K562 (cell line): ENCODE results near the gene TEAD4.

Source experiments
- ETV5 ChIP-seq: sonication (generic); formaldehyde crosslinking; IDR thresholded peaks from 2 replicates; pipeline ENCODE4 v1.4.0; 2020; ENCODE audit warnings: low read depth, mild to moderate bottlenecking, missing genetic modification reagents
- EZH2 ChIP-seq: IDR thresholded peaks from 2 replicates; pipeline ENCODE4 v1.6.1; 2012; ENCODE audit warnings: low read depth, mild to moderate bottlenecking, inconsistent platforms, low read length, borderline replicate concordance
- HNRNPH1 ChIP-seq: fragments of 200-400 bp; formaldehyde crosslinking; optimal IDR thresholded peaks from 2 replicates; pipeline ENCODE3; 2017; ENCODE audit warnings: low read depth, mild to moderate bottlenecking, low read length, moderate library complexity
- MEF2D ChIP-seq: conservative IDR thresholded peaks from 2 replicates; pipeline ENCODE4 v1.6.1; 2016; ENCODE audit warnings: low read depth, missing genetic modification characterization, missing compliant biosample characterization
- PYGO2 ChIP-seq: fragments of 450-650 bp; IDR thresholded peaks from 2 replicates; pipeline ENCODE4 v1.6.1; 2016; ENCODE audit warnings: mild to moderate bottlenecking, missing genetic modification characterization, moderate library complexity, missing compliant biosample characterization
- SIN3A ChIP-seq, 2 experiments: fragments of 150-350 bp in 1 of 2; IDR thresholded peaks; 2 replicates each; pipeline ENCODE4 v1.6.1; 2011 to 2016; ENCODE audit warnings: borderline replicate concordance in 2 of 2, low read depth in 2 of 2, low read length in 2 of 2, mild to moderate bottlenecking in 2 of 2, moderate library complexity in 2 of 2; ENCODE audit not compliant: control insufficient read depth in 1 of 2
- TCF7 ChIP-seq: sonication (generic); IDR thresholded peaks from 2 replicates; pipeline ENCODE4 v1.6.1; 2016; ENCODE audit warnings: antibody characterized with exemption, borderline replicate concordance
- TF ChIP-seq, protein P1 (sequence below): sonication (generic); formaldehyde crosslinking; IDR thresholded peaks from 2 replicates; pipeline ENCODE4 v1.8.0; 2022; ENCODE audit warnings: mild to moderate bottlenecking, missing genetic modification reagents
- TF ChIP-seq, protein P2 (sequence below): fragments of 450-650 bp; IDR thresholded peaks from one replicate; pipeline ENCODE4 v1.6.1; 2018; ENCODE audit warnings: mild to moderate bottlenecking, moderate library complexity; ENCODE audit not compliant: partially characterized antibody
- TF ChIP-seq, protein P3 (sequence below), 3 experiments: IDR thresholded peaks in 2 of 3; conservative IDR thresholded peaks in 1 of 3; 2 replicates each; pipeline ENCODE4 v1.5.1; 2011 to 2012; ENCODE audit warnings: low read length in 3 of 3, mild to moderate bottlenecking in 3 of 3, control low read depth in 2 of 3, improper control_type of control experiment in 1 of 3, inconsistent platforms in 1 of 3, low read depth in 1 of 3, mixed read lengths in 1 of 3, moderate library complexity in 1 of 3; ENCODE audit not compliant: insufficient read depth in 2 of 3
- TF ChIP-seq, protein P4 (sequence below): fragments of 250-450 bp; sonication (Bioruptor Pico); IDR thresholded peaks from 2 replicates; pipeline ENCODE4 v1.5.0; 2020; ENCODE audit warnings: mild to moderate bottlenecking, borderline replicate concordance
- TF ChIP-seq, protein P5 (sequence below): fragments of 450-650 bp; formaldehyde crosslinking; IDR thresholded peaks from 2 replicates; pipeline ENCODE4 v1.4.0; 2022; ENCODE audit warnings: mild to moderate bottlenecking, moderate library complexity

DNA sequence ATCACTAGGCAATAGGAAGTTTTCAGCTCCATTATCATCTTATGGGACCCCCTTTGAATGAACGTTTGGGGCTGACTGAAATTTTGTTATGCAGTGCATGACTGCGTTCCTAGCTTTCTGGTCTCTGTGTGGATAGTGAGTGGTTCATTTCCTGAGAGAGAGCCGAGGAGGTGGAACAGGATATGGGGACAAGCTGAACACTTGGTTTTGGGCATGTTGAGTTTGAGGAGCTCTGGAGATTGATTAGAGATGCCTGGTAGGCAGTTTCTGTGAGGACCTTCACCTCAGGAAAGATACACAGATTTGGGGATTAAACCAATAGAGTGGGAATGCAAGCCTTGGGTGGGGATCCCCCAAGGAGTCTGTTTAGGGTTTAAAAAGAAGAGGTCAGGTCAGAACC is 27.7 kb downstream of the TEAD4 start:
- TF ChIP-seq HNRNPH1 = no peak
- TF ChIP-seq PYGO2 (tag) = no peak
- TF ChIP-seq, protein P1, sequence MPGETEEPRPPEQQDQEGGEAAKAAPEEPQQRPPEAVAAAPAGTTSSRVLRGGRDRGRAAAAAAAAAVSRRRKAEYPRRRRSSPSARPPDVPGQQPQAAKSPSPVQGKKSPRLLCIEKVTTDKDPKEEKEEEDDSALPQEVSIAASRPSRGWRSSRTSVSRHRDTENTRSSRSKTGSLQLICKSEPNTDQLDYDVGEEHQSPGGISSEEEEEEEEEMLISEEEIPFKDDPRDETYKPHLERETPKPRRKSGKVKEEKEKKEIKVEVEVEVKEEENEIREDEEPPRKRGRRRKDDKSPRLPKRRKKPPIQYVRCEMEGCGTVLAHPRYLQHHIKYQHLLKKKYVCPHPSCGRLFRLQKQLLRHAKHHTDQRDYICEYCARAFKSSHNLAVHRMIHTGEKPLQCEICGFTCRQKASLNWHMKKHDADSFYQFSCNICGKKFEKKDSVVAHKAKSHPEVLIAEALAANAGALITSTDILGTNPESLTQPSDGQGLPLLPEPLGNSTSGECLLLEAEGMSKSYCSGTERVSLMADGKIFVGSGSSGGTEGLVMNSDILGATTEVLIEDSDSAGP = no peak
- TF ChIP-seq, protein P2, sequence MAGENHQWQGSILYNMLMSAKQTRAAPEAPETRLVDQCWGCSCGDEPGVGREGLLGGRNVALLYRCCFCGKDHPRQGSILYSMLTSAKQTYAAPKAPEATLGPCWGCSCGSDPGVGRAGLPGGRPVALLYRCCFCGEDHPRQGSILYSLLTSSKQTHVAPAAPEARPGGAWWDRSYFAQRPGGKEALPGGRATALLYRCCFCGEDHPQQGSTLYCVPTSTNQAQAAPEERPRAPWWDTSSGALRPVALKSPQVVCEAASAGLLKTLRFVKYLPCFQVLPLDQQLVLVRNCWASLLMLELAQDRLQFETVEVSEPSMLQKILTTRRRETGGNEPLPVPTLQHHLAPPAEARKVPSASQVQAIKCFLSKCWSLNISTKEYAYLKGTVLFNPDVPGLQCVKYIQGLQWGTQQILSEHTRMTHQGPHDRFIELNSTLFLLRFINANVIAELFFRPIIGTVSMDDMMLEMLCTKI = no peak
- TF ChIP-seq, protein P3, sequence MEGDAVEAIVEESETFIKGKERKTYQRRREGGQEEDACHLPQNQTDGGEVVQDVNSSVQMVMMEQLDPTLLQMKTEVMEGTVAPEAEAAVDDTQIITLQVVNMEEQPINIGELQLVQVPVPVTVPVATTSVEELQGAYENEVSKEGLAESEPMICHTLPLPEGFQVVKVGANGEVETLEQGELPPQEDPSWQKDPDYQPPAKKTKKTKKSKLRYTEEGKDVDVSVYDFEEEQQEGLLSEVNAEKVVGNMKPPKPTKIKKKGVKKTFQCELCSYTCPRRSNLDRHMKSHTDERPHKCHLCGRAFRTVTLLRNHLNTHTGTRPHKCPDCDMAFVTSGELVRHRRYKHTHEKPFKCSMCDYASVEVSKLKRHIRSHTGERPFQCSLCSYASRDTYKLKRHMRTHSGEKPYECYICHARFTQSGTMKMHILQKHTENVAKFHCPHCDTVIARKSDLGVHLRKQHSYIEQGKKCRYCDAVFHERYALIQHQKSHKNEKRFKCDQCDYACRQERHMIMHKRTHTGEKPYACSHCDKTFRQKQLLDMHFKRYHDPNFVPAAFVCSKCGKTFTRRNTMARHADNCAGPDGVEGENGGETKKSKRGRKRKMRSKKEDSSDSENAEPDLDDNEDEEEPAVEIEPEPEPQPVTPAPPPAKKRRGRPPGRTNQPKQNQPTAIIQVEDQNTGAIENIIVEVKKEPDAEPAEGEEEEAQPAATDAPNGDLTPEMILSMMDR (IDR thresholded peaks at IDR 0.05 in 2 of 3, conservative IDR thresholded peaks at IDR 0.05 in 1 of 3; ENCODE audit: insufficient read depth in 2 of 3, low read depth in 1 of 3, low read length in 3 of 3) = no peak
- TF ChIP-seq EZH2 = no peak
- TF ChIP-seq TCF7 = no peak
- no peak for TF ChIP-seq MEF2D
- TF ChIP-seq, protein P4, sequence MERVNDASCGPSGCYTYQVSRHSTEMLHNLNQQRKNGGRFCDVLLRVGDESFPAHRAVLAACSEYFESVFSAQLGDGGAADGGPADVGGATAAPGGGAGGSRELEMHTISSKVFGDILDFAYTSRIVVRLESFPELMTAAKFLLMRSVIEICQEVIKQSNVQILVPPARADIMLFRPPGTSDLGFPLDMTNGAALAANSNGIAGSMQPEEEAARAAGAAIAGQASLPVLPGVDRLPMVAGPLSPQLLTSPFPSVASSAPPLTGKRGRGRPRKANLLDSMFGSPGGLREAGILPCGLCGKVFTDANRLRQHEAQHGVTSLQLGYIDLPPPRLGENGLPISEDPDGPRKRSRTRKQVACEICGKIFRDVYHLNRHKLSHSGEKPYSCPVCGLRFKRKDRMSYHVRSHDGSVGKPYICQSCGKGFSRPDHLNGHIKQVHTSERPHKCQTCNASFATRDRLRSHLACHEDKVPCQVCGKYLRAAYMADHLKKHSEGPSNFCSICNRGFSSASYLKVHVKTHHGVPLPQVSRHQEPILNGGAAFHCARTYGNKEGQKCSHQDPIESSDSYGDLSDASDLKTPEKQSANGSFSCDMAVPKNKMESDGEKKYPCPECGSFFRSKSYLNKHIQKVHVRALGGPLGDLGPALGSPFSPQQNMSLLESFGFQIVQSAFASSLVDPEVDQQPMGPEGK (CRISPR knock-in tag) = no peak
- TF ChIP-seq SIN3A (IDR thresholded peaks at IDR 0.05; ENCODE audit: borderline replicate concordance in 2 of 2, control insufficient read depth in 1 of 2, low read depth in 2 of 2, low read length in 2 of 2) = no peak
- no peak for TF ChIP-seq ETV5 (CRISPR knock-in tag)
- TF ChIP-seq, protein P5, sequence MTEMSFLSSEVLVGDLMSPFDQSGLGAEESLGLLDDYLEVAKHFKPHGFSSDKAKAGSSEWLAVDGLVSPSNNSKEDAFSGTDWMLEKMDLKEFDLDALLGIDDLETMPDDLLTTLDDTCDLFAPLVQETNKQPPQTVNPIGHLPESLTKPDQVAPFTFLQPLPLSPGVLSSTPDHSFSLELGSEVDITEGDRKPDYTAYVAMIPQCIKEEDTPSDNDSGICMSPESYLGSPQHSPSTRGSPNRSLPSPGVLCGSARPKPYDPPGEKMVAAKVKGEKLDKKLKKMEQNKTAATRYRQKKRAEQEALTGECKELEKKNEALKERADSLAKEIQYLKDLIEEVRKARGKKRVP (CRISPR knock-in tag) = no peak
